WERI-Rb-1 (cell line): Measurements from ENCODE around the gene PPFIBP2.

Experiments used
- DNase-seq: peaks from one replicate; pipeline ENCODE4 v3.0.0-alpha.2; 2020
- H3K27ac ChIP-seq: fragments of 250-450 bp; sonication (Bioruptor Pico); 2 replicates; pipeline ENCODE4 v1.5.1; 2020; ENCODE audit warnings: mild to moderate bottlenecking, moderate library complexity
- H3K27me3 ChIP-seq: fragments of 250-450 bp; sonication (Bioruptor Pico); 2 replicates; pipeline ENCODE4 v1.5.1; 2021; ENCODE audit warnings: mild to moderate bottlenecking, low read depth, moderate library complexity; ENCODE audit not compliant: insufficient read depth, severe bottlenecking
- H3K36me3 ChIP-seq: fragments of 250-450 bp; sonication (Bioruptor Pico); 2 replicates; pipeline ENCODE4 v1.5.1; 2020; ENCODE audit warnings: mild to moderate bottlenecking, moderate library complexity
- H3K4me3 ChIP-seq: 2 replicates; pipeline ENCODE4 v1.5.1; 2011; ENCODE audit warnings: low read depth, mild to moderate bottlenecking, control low read depth, low read length
- H3K9me3 ChIP-seq: fragments of 250-450 bp; sonication (Bioruptor Pico); 2 replicates; pipeline ENCODE4 v1.5.1; 2021; ENCODE audit warnings: mild to moderate bottlenecking, moderate library complexity; ENCODE audit not compliant: severe bottlenecking
- TF ChIP-seq, protein P1 (sequence below): IDR thresholded peaks from 2 replicates; pipeline ENCODE4 v1.5.1; 2011; ENCODE audit warnings: low read depth, mild to moderate bottlenecking, control low read depth, inconsistent platforms, low read length

The PPFIBP2 gene

DNA sequence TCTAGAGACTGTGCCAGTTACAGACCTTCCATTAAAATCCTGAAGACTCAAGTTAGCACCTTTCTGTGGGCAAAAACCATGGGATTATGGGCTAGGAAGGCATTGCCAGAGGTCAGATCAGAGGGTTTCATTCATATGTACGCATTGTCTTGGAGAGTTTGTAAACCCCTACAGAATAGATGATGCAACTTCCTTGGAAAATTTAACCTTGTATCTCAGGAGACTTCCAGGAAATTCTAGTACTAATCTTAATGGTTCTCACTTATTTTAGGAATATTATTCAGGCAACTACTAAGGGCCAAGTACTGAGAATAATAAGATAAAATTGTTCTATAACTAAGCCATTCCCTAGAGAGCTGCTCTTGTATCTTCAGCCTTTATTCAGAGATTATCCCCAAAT, 21.5 kb upstream of the PPFIBP2 start:
- no peaks in the 10 kb centered on the region for H3K9me3 ChIP-seq
- H3K36me3 ChIP-seq: no peaks in the 10 kb centered on the region
- H3K27me3 ChIP-seq: peaks cover 57% of the 10 kb centered on the region
- TF ChIP-seq, protein P1, sequence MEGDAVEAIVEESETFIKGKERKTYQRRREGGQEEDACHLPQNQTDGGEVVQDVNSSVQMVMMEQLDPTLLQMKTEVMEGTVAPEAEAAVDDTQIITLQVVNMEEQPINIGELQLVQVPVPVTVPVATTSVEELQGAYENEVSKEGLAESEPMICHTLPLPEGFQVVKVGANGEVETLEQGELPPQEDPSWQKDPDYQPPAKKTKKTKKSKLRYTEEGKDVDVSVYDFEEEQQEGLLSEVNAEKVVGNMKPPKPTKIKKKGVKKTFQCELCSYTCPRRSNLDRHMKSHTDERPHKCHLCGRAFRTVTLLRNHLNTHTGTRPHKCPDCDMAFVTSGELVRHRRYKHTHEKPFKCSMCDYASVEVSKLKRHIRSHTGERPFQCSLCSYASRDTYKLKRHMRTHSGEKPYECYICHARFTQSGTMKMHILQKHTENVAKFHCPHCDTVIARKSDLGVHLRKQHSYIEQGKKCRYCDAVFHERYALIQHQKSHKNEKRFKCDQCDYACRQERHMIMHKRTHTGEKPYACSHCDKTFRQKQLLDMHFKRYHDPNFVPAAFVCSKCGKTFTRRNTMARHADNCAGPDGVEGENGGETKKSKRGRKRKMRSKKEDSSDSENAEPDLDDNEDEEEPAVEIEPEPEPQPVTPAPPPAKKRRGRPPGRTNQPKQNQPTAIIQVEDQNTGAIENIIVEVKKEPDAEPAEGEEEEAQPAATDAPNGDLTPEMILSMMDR: no peak
- H3K27ac ChIP-seq: no peak overlapping the region
- no peak for DNase-seq
- no peak overlapping the region for H3K4me3 ChIP-seq

DNA sequence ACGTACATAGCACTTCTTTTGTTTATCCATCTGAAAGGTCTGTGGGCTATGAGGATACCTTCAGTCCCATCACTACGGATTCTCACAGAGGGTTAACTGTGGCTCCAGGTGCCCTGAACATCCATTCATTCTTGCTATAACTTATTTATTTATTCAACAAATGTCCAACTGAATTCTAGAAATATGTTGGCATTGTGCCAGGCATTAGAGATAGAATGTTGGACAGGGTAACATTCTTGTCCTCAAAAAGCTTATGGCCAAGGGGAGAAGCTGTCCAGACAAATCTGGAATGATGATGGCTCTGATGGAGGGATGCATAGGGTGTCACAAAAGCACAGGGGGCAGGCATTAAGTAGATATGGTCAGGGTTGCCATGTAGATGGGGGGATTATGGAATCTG, 20.1 kb upstream of the PPFIBP2 start:
- H3K4me3 ChIP-seq: no peak overlapping the region
- no peak for DNase-seq
- no peaks in the 10 kb centered on the region for H3K9me3 ChIP-seq
- peaks cover 60% of the 10 kb centered on the region for H3K27me3 ChIP-seq
- no peak overlapping the region for H3K27ac ChIP-seq
- TF ChIP-seq, protein P1: no peak
- no peaks in the 10 kb centered on the region for H3K36me3 ChIP-seq

DNA sequence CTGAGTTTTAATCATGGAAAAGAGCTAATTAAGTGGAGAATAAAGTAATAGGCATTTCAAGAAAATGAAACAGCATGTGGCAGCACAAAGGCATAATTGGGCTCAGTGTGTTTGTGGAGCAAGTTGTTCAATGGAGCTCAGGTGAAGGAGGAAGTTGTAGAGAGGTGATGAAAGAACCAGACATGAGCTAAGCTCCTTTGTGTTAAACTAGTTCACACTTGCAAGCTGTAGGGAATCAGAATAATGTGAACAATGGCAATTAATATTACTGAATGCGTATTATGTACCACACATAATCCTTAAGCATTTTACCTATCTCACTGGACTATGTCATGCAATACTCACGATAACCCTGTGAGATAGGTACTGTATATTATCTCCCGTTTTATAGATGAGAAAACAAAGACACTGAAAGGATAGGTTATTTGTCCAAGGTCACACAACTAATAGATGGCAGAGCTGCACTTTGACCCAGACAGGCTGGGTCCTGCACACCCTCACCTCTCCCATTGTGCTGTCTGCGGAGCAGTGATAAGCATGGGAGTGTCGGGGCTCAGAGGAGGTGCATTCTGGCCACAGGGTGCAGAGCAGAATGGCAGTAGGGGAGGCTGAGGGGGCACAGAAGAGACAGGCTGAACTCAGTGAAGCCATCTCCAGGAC, 19.6 kb upstream of the PPFIBP2 start:
- Histone ChIP-seq H3K27me3 (peaks cover 57% of the 10 kb centered on the region), H3K4me3 (no peak overlapping the region), H3K36me3 (no peaks in the 10 kb centered on the region), H3K27ac (no peak overlapping the region), H3K9me3 (no peaks in the 10 kb centered on the region)
- no peak for DNase-seq
- TF ChIP-seq, protein P1: no peak

DNA sequence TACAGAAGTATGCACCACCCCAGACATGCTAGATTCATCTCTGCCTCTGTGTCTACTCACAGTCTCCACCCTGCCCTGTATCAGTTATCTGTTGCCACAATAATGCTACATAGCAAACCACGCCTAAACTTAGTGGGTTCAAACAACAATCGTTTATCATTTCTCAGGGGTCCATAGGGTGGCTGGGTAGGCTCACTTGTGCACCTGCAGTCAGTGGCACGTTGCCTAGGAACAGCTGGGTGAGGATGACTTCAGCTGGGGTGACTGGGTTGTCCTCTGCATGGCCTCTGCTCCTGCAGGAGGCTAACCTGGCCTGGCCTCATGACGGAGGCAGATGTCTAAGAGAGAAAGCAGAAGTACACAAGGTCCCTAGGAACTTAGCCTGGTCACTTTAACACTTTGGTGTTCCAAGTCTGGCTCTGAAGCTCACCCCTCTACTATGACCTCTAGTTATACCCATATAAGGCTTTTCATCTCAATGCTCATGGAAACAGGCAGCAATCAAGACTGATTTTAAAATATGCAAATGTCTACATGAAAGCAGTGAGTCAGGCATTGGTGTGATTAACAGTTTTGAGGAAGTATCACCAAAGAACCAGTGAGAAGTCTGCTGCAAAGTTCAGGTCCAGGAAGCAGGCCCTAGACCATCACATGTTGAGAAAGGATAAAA, 17.8 kb upstream of the PPFIBP2 start:
- TF ChIP-seq, protein P1: no peak
- H3K27me3 ChIP-seq: peaks cover 55% of the 10 kb centered on the region
- H3K27ac ChIP-seq: no peak overlapping the region
- no peaks in the 10 kb centered on the region for H3K9me3 ChIP-seq
- no peaks in the 10 kb centered on the region for H3K36me3 ChIP-seq
- H3K4me3 ChIP-seq: no peak overlapping the region
- no peak for DNase-seq

DNA sequence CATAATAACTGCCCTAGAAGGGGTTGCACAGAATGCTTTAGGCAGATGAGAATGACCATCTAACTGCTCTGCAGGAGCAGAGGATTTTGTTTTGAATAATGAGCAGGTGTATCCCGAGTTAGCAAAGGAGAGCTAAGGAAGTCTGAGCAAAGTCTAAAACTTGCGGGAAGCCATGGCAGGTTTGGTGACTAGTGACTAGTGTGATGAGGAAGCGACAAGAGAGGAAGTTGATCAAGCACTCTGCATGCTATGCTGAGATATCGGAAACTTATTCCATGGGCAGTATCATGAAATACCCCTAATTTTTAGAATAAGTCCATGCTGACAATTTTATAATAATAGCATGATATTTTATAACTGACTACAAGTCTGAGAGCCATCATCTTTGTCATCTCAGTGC, 15.6 kb upstream of the PPFIBP2 start:
- H3K4me3 ChIP-seq: no peak overlapping the region
- no peaks in the 10 kb centered on the region for H3K36me3 ChIP-seq
- TF ChIP-seq, protein P1: no peak
- peaks cover 43% of the 10 kb centered on the region for H3K27me3 ChIP-seq
- H3K9me3 ChIP-seq: no peaks in the 10 kb centered on the region
- no peak overlapping the region for H3K27ac ChIP-seq
- DNase-seq: no peak

DNA sequence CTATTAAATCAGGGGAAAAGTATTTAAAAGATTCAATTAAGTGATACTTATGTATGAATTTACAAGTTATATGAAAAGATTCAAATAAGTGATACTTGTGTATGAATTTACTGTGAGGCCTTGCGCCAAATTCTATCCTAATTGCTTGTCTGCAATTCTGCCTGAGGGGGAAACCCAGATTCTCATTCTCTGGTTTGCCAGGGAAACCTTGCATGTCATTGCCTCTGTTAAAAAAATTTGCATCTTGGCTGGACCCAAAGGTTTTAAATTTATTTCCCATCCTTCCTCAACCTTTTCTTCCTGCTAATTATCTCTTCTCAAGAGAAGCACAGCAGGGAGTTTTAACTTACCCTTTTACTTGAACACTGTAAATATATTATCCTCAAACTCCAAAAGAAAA, 14.7 kb upstream of the PPFIBP2 start:
- H3K4me3 ChIP-seq: no peak overlapping the region
- no peaks in the 10 kb centered on the region for H3K36me3 ChIP-seq
- no peak for DNase-seq
- TF ChIP-seq, protein P1: no peak
- H3K27ac ChIP-seq: no peak overlapping the region
- peaks cover 41% of the 10 kb centered on the region for H3K27me3 ChIP-seq
- H3K9me3 ChIP-seq: no peaks in the 10 kb centered on the region
